ENCODE results near the gene AQP2.

AQP2 gene

DNA sequence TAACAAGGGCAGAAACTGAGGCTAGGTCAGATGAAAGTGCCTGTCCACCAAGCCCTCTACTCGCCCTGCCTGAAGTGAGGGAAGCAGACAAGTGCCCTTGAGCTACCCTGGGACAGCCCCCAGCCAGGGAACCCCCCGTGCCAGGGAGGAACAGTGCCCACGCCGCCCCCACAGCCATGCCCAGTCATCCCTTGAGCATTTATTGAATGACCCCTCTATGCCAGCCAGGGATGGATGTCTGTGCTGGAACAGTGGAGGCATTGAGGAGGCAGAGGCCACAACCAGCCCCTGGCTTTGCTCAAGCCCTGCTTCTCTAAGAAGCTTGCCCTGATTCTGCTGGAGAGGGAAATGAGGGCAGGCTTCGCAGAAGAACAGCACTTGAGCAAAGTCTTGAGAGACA, 18.5 kb downstream of the AQP2 start:
- H3K9me3 ChIP-seq: no peaks in the 10 kb centered on the region
- no peaks in the 10 kb centered on the region; the same call in 1 of the 2 replicates for H3K36me3 ChIP-seq (replicated peaks)
- H3K4me1 ChIP-seq: peaks cover 5% of the 10 kb centered on the region
- no peak for DNase-seq (ENCODE audit: low spot score in 2 of 2)
- no peak overlapping the region for H3K4me3 ChIP-seq
- H3K27me3 ChIP-seq (ENCODE audit: low read depth): 0 out of 2 replicates have a peak, but pooled peaks cover 4% of the 10 kb centered on the region
- in situ Hi-C loops (cut with MboI; ENCODE audit: low sequenced_read_pairs): loop anchor here (5.0 kb wide), 1 partner anchor 98 kb away; no protein-coding TSS in a partner anchor

DNA sequence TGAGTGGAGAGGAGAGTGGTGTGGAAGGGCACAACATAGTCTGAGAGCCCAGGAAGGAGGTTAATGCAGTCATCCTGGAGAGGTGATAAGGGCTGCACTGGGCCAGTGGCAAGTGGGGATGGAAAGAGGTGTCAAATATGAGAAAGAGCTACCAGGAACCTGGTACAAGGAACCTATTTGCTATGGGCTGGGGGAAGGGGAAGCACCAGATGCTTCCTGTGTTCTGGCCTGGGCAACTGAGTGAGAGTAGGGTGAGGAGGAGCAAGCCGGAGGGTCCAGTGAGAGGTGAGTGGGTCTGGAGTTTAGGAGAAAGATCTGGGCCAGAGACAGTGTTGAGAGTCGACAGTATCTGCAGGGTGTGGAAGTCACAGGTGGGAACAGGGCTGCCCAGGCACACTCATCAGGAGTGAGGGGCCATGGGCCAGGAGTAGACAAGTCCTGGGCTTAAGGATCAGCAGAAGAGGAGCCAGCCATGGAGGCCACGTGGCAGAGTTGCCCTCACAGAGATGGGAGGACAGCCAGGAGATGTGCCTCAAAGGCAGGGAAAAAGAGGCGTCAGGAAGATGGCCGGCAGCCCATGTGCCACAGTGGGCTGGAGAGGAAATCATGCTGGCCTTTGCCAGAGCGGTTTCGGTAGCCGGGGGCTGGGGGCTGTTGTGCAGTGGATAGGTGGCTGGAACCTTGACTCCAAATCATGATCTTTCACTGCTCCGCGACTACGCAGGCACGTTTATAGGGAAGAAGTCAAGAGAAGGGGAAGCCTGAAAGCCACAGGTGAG, 19.3 kb downstream of the AQP2 start:
- no peak for DNase-seq (ENCODE audit: low spot score in 2 of 2)
- in situ Hi-C loops (cut with MboI; ENCODE audit: low sequenced_read_pairs): loop anchor here (5.0 kb wide), 1 partner anchor 97 kb away; no protein-coding TSS in a partner anchor
- H3K27me3 ChIP-seq (ENCODE audit: low read depth): no peaks in the 10 kb centered on the region

GRCh38 chr12:49970658-49971057, 20.1 kb downstream of the AQP2 start:
- Histone ChIP-seq H3K4me3 (no peak overlapping the region), H3K36me3 (replicated peaks) (no peaks in the 10 kb centered on the region; the same call in 1 of the 2 replicates), H3K9me3 (no peaks in the 10 kb centered on the region), H3K27me3 (ENCODE audit: low read depth) (no peaks in the 10 kb centered on the region), H3K4me1 (peaks cover 5% of the 10 kb centered on the region)
- no peak for DNase-seq (ENCODE audit: low spot score in 2 of 2)
- in situ Hi-C loops (cut with MboI; ENCODE audit: low sequenced_read_pairs): no loop called here

More for the DNA sequence above, 19.3 kb downstream of the AQP2 start:
- H3K4me1 ChIP-seq: peaks cover 5% of the 10 kb centered on the region
- H3K4me3 ChIP-seq: no peak overlapping the region
- no peaks in the 10 kb centered on the region for H3K9me3 ChIP-seq
- no peaks in the 10 kb centered on the region; the same call in 1 of the 2 replicates for H3K36me3 ChIP-seq (replicated peaks)

DNA sequence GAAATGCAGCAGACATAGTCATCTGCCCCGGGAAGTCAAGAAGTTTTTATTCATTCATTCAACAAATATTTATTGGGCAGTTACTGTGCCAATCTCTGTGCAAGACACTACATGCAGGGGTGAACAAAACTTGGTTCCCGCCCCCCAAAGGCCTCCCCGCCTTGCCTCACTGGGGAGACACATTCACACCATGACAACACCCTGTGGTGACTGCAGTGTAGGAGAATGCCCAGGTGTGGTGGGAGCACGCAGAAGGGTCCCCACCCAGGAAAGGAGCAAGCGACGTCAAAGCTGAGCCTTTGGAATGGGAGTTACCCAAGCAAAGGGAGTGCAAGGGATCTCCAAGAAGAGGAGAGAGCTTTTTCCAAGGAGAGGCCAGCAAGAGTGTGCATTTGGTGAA, 20.6 kb downstream of the AQP2 start:
- Histone ChIP-seq H3K36me3 (replicated peaks) (no peaks in the 10 kb centered on the region; the same call in 1 of the 2 replicates), H3K9me3 (no peaks in the 10 kb centered on the region), H3K4me1 (peaks cover 5% of the 10 kb centered on the region), H3K4me3 (no peak overlapping the region), H3K27me3 (ENCODE audit: low read depth) (no peaks in the 10 kb centered on the region)
- in situ Hi-C loops (cut with MboI; ENCODE audit: low sequenced_read_pairs): no loop called here
- DNase-seq (ENCODE audit: low spot score in 2 of 2): no peak

DNA sequence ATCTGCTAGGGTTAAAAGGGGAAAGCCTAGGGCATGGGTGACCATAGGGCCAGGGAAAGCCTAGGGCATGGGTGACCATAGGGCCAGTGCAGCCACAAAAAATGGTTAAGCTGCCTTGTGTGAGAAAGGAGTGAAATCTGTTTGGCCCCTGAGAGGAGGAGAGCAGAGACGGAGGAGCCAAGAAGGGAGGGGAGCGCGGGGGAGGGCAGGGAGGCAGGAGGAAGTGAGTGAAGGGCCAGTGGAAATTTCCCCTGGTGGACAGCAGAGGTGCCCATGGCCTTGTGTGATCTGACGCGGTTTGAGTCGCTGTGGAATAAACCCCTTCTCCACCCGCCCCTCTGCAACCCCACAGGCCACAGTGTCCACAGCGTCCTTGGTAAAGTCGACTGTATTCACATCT, 21.6 kb downstream of the AQP2 start:
- Histone ChIP-seq H3K4me3 (no peak overlapping the region), H3K27me3 (ENCODE audit: low read depth) (no peaks in the 10 kb centered on the region), H3K36me3 (replicated peaks) (no peaks in the 10 kb centered on the region; the same call in 1 of the 2 replicates), H3K9me3 (no peaks in the 10 kb centered on the region), H3K4me1 (peaks cover 5% of the 10 kb centered on the region)
- DNase-seq (ENCODE audit: low spot score in 2 of 2): no peak
- in situ Hi-C loops (cut with MboI; ENCODE audit: low sequenced_read_pairs): no loop called here

- no peak for DNase-seq (ENCODE audit: low spot score in 2 of 2)
- H3K4me3 ChIP-seq: no peak within 1 kb of the TSS
- in situ Hi-C loops (cut with MboI; ENCODE audit: low sequenced_read_pairs): no loop called here
Observed at GRCh38 chr12:49972641-49973360, 22.3 kb downstream of the AQP2 start, which contains the start of gene AQP6. Gene AQP6 (plus strand): TSS chr12:49972947. CDS start chr12:49973174, 227 bp downstream.

GRCh38 chr12:49973361-49973830, 22.9 kb downstream of the AQP2 start:
- no peaks in the 10 kb centered on the region for H3K36me3 ChIP-seq (replicated peaks)
- no peaks in the 10 kb centered on the region for H3K9me3 ChIP-seq
- in situ Hi-C loops (cut with MboI; ENCODE audit: low sequenced_read_pairs): no loop called here
- H3K27me3 ChIP-seq (ENCODE audit: low read depth): no peaks in the 10 kb centered on the region
- DNase-seq (ENCODE audit: low spot score in 2 of 2): no peak
- no peak overlapping the region for H3K4me3 ChIP-seq
- H3K4me1 ChIP-seq: no peaks in the 10 kb centered on the region

More at GRCh38 chr12:49972641-49973360, 22.3 kb downstream of the AQP2 start, which contains the start of gene AQP6:
- Histone ChIP-seq H3K9me3 (no peaks in the 10 kb centered on the region), H3K4me1 (peaks cover 2% of the 10 kb centered on the region), H3K27me3 (ENCODE audit: low read depth) (no peaks in the 10 kb centered on the region), H3K36me3 (replicated peaks) (no peaks in the 10 kb centered on the region; the same call in 1 of the 2 replicates)

DNA sequence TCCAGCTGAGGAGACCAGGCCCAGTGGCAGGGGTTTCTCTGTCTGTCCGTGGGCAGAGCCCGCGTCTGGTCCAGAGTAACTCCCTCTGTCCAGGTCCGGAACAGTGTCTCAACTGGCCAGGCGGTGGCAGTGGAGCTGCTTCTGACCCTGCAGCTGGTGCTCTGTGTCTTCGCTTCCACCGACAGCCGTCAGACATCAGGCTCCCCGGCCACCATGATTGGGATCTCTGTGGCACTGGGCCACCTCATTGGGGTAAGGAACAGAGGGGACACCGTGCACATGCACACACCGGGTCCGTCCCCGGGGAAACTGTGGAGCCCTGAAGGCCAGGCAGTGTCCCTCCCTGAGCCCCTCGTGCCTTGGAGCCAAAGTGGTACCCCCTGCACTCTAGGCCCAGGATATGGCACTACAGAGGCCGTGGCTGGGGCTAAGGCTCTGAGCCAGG, 23.7 kb downstream of the AQP2 start:
- in situ Hi-C loops (cut with MboI; ENCODE audit: low sequenced_read_pairs): no loop called here
- Histone ChIP-seq H3K4me1 (no peaks in the 10 kb centered on the region), H3K4me3 (no peak overlapping the region), H3K27me3 (ENCODE audit: low read depth) (no peaks in the 10 kb centered on the region), H3K36me3 (replicated peaks) (no peaks in the 10 kb centered on the region), H3K9me3 (no peaks in the 10 kb centered on the region)
- DNase-seq (ENCODE audit: low spot score in 2 of 2): no peak

- H3K27me3 ChIP-seq (ENCODE audit: low read depth): no peaks in the 10 kb centered on the region
- no peak overlapping the region for H3K4me3 ChIP-seq
- H3K36me3 ChIP-seq (replicated peaks): no peaks in the 10 kb centered on the region
- no peaks in the 10 kb centered on the region for H3K9me3 ChIP-seq
- H3K4me1 ChIP-seq: no peaks in the 10 kb centered on the region
- no peak for DNase-seq (ENCODE audit: low spot score in 2 of 2)
- in situ Hi-C loops (cut with MboI; ENCODE audit: low sequenced_read_pairs): no loop called here
Observed at GRCh38 chr12:49974677-49975317, 24.3 kb downstream of the AQP2 start.

- no peaks in the 10 kb centered on the region for H3K36me3 ChIP-seq (replicated peaks)
- H3K27me3 ChIP-seq (ENCODE audit: low read depth): no peaks in the 10 kb centered on the region
- no peak for DNase-seq (ENCODE audit: low spot score in 2 of 2)
- in situ Hi-C loops (cut with MboI; ENCODE audit: low sequenced_read_pairs): no loop called here
- no peaks in the 10 kb centered on the region for H3K9me3 ChIP-seq
- no peaks in the 10 kb centered on the region for H3K4me1 ChIP-seq
- no peak overlapping the region for H3K4me3 ChIP-seq
Observed at GRCh38 chr12:49975318-49975761, 24.8 kb downstream of the AQP2 start.

DNA sequence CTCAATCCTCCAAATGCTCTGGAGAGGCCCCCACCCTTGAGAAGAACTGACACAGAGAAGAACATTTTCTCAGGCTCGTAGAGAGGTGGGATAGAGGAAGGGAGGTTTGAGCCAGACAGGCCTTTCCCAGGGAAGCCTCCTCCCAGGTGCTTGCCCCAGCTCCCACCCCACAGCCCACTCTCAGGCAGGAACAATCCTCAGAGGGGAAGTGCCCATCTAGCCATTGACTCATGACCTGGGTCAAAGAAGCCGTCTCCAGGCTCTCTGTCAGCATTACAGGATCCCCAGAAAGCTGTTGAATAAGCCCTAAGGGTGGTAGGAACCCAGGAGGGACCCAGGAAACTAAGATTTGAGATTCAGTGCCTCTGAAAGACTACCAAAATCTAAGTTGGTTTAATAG, 26.0 kb downstream of the AQP2 start:
- no peaks in the 10 kb centered on the region for H3K27me3 ChIP-seq (ENCODE audit: low read depth)
- no peaks in the 10 kb centered on the region for H3K9me3 ChIP-seq
- H3K4me3 ChIP-seq: no peak overlapping the region
- in situ Hi-C loops (cut with MboI; ENCODE audit: low sequenced_read_pairs): no loop called here
- no peak for DNase-seq (ENCODE audit: low spot score in 2 of 2)
- H3K4me1 ChIP-seq: no peaks in the 10 kb centered on the region
- H3K36me3 ChIP-seq (replicated peaks): no peaks in the 10 kb centered on the region

- no peak for DNase-seq (ENCODE audit: low spot score in 2 of 2)
- Histone ChIP-seq H3K4me1 (no peaks in the 10 kb centered on the region), H3K27me3 (ENCODE audit: low read depth) (no peaks in the 10 kb centered on the region), H3K9me3 (no peaks in the 10 kb centered on the region), H3K4me3 (no peak overlapping the region), H3K36me3 (replicated peaks) (no peaks in the 10 kb centered on the region)
- in situ Hi-C loops (cut with MboI; ENCODE audit: low sequenced_read_pairs): no loop called here
Observed at GRCh38 chr12:49978125-49978524, 27.6 kb downstream of the AQP2 start.

DNA sequence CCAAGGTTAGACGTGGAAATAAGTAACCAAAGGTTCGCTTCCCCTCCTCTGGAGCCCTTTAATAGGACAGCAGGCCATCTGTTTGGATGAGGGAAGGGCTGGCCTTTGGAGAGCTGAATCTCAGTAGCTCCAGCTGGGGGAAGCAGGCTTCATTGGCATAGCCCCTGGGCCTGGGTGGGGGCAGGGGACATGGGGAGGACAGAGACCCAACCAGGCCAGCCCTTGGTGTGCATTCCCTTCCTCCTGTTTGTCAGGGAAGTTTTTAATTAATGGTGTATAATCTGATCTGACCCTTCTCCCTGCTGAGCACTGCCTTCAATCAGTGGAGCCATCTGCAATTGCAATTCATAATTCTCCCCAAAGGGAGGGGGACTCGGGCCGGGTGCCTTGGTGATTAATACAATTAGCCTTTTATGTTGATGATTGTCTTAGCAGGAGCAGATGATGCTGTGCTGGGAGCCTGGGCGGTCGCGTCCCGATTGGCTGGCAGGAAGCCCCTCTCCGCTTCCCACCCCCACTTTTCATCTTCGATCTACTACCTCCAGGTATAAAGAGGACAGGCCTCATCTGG, 28.6 kb downstream of the AQP2 start:
- no peaks in the 10 kb centered on the region for H3K4me1 ChIP-seq
- in situ Hi-C loops (cut with MboI; ENCODE audit: low sequenced_read_pairs): no loop called here
- no peak overlapping the region for H3K4me3 ChIP-seq
- H3K27me3 ChIP-seq (ENCODE audit: low read depth): no peaks in the 10 kb centered on the region
- H3K36me3 ChIP-seq (replicated peaks): no peaks in the 10 kb centered on the region
- no peaks in the 10 kb centered on the region for H3K9me3 ChIP-seq
- DNase-seq (ENCODE audit: low spot score in 2 of 2): no peak

Data from HAP-1 (cell line).